A673 (cell line): ENCODE results near the gene SNX30. TPM values are rescaled to one million over a fixed set of nuclear protein-coding genes. Genes with fewer than 3 reads are reported as not detected.

Experiments used
- BruUV-seq: library from RNA; stranded (reverse); fragments of 400-500 nt; replicated peaks from 2 replicates; lab custom pipeline; 2021; lab: Mats Ljungman, UMichigan
- CTCF ChIA-PET: fragments of 300-600 bp; sonication (Branson Sonifier 250); formaldehyde crosslinking; loops from one replicate; lab custom pipeline; 2022; ENCODE audit warnings: antibody characterized with exemption; lab: Charles Lee
- POLR2A ChIA-PET: fragments of 300-600 bp; sonication (Branson Sonifier 250); formaldehyde crosslinking; loops from one replicate; lab custom pipeline; 2022; ENCODE audit warnings: antibody characterized with exemption; ENCODE audit not compliant: low non-redundant PET; lab: Charles Lee
- DNase-seq: peaks from one replicate; pipeline ENCODE4 v3.0.0-alpha.2; 2015; ENCODE audit warnings: low spot score
- H3K27ac ChIP-seq: fragments of 200-600 bp; sonication (generic); 2 replicates; pipeline ENCODE4 v1.5.1; 2016; ENCODE audit warnings: mixed run types, low read depth, mild to moderate bottlenecking, mixed read lengths, antibody characterized with exemption, low read length; ENCODE audit not compliant: poor library complexity, severe bottlenecking
- H3K27me3 ChIP-seq: fragments of 200-600 bp; sonication (generic); replicated peaks from 2 replicates; pipeline ENCODE4 v1.6.1; 2017; ENCODE audit warnings: mixed run types, low read depth, mild to moderate bottlenecking, mixed read lengths, antibody characterized with exemption, low read length; ENCODE audit not compliant: insufficient read depth, poor library complexity
- H3K36me3 ChIP-seq: fragments of 200-600 bp; sonication (generic); 2 replicates; pipeline ENCODE4 v1.6.1; 2016; ENCODE audit warnings: mixed run types, mild to moderate bottlenecking, mixed read lengths, antibody characterized with exemption, low read length; ENCODE audit not compliant: insufficient read depth, poor library complexity, severe bottlenecking
- H3K4me1 ChIP-seq: fragments of 200-600 bp; sonication (generic); 2 replicates; pipeline ENCODE4 v1.6.1; 2017; ENCODE audit warnings: mixed run types, mild to moderate bottlenecking, mixed read lengths, antibody characterized with exemption, low read length; ENCODE audit not compliant: insufficient read depth, poor library complexity, severe bottlenecking
- H3K4me3 ChIP-seq: fragments of 200-600 bp; sonication (generic); 2 replicates; pipeline ENCODE4 v1.5.1; 2016; ENCODE audit warnings: low read depth, mixed run types, mild to moderate bottlenecking, mixed read lengths, low read length; ENCODE audit not compliant: poor library complexity, severe bottlenecking
- H3K9me3 ChIP-seq: fragments of 200-600 bp; sonication (generic); 2 replicates; pipeline ENCODE4 v1.6.1; 2016; ENCODE audit warnings: mixed run types, low read depth, mild to moderate bottlenecking, mixed read lengths, antibody characterized with exemption, low read length; ENCODE audit not compliant: poor library complexity, severe bottlenecking
- EZH2 ChIP-seq: fragments of 200-600 bp; sonication (generic); IDR thresholded peaks from 2 replicates; pipeline ENCODE4 v1.6.1; 2017; ENCODE audit warnings: borderline replicate concordance, low read depth, mild to moderate bottlenecking, mixed read lengths, antibody characterized with exemption, low read length; ENCODE audit not compliant: poor library complexity, severe bottlenecking
- intact Hi-C: fragments of 100-400 bp; cut with micrococcal nuclease; formaldehyde crosslinking; loops from one replicate; pipeline ENCODE4 v1.10.0; 2022; ENCODE audit not compliant: unreplicated experiment
- total RNA-seq: library from RNA; stranded (reverse); gene quantifications from 2 replicates; pipeline ENCODE4 v1.2.3, GENCODE V29; 2021
- TF ChIP-seq, protein P1 (sequence below): fragments of 300-800, 200-600 bp; sonication (generic); conservative IDR thresholded peaks from 2 replicates; pipeline ENCODE4 v1.5.1; 2017; ENCODE audit warnings: low read depth, mild to moderate bottlenecking, antibody characterized with exemption, low read length, moderate library complexity, mixed read lengths

The SNX30 gene
- total RNA-seq, 1 experiment from 2014 or later: 6.1 TPM

DNA sequence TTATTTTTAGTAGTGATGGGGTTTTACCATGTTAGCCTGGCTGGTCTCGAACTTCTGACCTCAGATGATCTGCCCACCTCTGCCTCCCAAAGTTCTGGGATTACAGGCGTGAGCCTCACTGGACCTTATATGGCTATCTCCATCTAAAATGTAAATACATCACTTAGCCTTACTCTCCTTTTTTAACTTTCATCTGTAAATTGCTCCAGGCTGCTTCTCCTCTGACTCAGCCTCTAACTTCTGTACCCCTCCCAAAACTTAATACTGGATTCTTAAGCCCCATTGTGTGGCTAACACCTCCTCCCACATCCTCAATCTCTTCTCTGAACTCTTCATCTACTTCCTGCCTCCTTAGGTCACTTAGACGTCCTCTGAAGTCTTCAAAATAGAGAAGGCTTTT lies 4.0 kb downstream of the SNX30 start:
- Histone ChIP-seq H3K36me3 (no peaks in the 10 kb centered on the region), H3K27me3 (no peaks in the 10 kb centered on the region), H3K4me1 (peaks cover 9% of the 10 kb centered on the region), H3K27ac (no peak overlapping the region), H3K4me3 (no peak overlapping the region), H3K9me3 (no peaks in the 10 kb centered on the region)
- POLR2A ChIA-PET: no interaction called here
- TF ChIP-seq, protein P1, sequence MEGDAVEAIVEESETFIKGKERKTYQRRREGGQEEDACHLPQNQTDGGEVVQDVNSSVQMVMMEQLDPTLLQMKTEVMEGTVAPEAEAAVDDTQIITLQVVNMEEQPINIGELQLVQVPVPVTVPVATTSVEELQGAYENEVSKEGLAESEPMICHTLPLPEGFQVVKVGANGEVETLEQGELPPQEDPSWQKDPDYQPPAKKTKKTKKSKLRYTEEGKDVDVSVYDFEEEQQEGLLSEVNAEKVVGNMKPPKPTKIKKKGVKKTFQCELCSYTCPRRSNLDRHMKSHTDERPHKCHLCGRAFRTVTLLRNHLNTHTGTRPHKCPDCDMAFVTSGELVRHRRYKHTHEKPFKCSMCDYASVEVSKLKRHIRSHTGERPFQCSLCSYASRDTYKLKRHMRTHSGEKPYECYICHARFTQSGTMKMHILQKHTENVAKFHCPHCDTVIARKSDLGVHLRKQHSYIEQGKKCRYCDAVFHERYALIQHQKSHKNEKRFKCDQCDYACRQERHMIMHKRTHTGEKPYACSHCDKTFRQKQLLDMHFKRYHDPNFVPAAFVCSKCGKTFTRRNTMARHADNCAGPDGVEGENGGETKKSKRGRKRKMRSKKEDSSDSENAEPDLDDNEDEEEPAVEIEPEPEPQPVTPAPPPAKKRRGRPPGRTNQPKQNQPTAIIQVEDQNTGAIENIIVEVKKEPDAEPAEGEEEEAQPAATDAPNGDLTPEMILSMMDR: no peak
- TF ChIP-seq EZH2: no peak
- DNase-seq: peak; percentile 47
- CTCF ChIA-PET: no interaction called here
- intact Hi-C loops: no loop called here
- no TSS peak for BruUV-seq

DNA sequence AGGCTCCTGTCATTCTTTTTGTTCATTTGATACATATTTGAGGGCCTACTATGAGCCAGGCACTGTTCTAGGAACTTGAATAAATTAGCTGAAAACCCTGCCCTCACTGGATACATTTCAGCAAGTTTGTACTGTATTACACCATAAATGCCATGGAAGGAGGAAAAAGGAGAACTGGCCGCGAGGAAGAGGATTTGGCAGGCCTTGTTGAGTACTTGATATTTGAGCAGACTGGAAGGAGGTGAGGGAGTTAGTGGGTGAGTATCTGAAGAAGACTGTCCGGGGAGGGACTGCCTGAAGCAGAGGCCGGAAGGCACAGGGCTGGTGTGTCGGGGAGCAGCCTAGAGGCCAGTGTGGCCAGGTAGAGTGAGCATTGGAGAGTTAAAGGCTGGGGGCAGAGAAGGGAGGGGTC lies 4.5 kb downstream of the SNX30 start:
- intact Hi-C loops: no loop called here
- ChIA-PET CTCF (no interaction called here), POLR2A (no interaction called here)
- H3K4me3 ChIP-seq: no peak overlapping the region
- DNase-seq: no peak
- no peaks in the 10 kb centered on the region for H3K9me3 ChIP-seq
- H3K4me1 ChIP-seq: peaks cover 9% of the 10 kb centered on the region
- no peaks in the 10 kb centered on the region for H3K36me3 ChIP-seq
- no peak overlapping the region for H3K27ac ChIP-seq
- no TSS peak for BruUV-seq
- TF ChIP-seq, protein P1: no peak
- TF ChIP-seq EZH2: no peak
- no peaks in the 10 kb centered on the region for H3K27me3 ChIP-seq

DNA sequence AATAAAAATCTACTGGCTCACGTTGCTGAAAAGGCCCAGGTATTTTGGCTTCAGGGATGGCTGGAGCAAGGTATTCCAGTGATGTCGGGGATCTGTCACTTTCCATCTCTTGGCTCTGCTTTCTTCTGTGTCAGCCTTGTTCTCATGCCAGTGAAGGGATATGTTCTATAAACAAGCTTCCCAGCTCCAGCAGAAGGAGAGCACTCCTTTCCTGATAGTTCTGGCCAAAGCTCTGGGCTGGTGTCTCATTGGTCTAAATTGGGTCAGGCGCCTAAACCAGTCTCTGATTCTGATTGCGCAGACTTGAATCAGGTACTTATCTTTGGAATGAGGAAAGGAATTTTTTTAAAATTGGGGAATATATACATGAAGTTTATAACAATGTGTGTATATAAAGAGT lies 5.1 kb downstream of the SNX30 start:
- no peak for TF ChIP-seq EZH2
- TF ChIP-seq, protein P1: no peak
- intact Hi-C loops: no loop called here

More for the DNA sequence above, 5.1 kb downstream of the SNX30 start:
- DNase-seq: no peak
- H3K27ac ChIP-seq: no peak overlapping the region
- peaks cover 9% of the 10 kb centered on the region for H3K4me1 ChIP-seq
- ChIA-PET CTCF (no interaction called here), POLR2A (no interaction called here)
- H3K36me3 ChIP-seq: no peaks in the 10 kb centered on the region
- no TSS peak for BruUV-seq
- H3K9me3 ChIP-seq: no peaks in the 10 kb centered on the region
- H3K27me3 ChIP-seq: no peaks in the 10 kb centered on the region
- no peak overlapping the region for H3K4me3 ChIP-seq
